GM18502 (cell line): ENCODE results near the gene OR10C1.
"Not testable (repeated sequence)": the region's sequence is repeated elsewhere in the genome, so short reads cannot be mapped to it uniquely, and the experiment has no call there.

Source experiments
- ATAC-seq: cut with Tn5 transposase; IDR thresholded peaks from one replicate; pipeline ENCODE4 v1.9.1; 2021; ENCODE audit warnings: mild to moderate bottlenecking; ENCODE audit not compliant: unreplicated experiment, poor library complexity

Gene OR10C1

DNA sequence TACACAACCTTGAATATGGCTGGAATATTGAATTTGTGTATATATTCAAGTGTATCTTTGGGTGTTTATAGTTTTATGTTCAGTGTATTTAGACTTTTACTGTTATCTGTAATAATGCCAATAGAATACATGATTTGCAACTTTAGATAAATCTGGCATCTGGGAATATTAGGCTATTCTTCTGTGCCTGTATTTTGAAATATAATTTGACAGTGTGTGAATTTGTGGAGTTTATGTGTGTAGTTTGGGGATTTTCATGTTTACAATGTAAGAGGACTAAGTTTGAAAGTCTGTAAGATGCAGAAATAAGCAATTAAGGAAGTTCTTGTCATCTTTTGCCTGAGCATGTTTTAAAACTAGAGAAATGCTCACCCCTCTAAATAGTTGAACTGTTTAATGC, at the start of gene OR10C1:
TSS of gene OR10C1 (plus strand) at position 301 of the 400 bp plus-strand sequence. CDS start 710 bp downstream, outside the sequence.
- no peak for ATAC-seq

DNA sequence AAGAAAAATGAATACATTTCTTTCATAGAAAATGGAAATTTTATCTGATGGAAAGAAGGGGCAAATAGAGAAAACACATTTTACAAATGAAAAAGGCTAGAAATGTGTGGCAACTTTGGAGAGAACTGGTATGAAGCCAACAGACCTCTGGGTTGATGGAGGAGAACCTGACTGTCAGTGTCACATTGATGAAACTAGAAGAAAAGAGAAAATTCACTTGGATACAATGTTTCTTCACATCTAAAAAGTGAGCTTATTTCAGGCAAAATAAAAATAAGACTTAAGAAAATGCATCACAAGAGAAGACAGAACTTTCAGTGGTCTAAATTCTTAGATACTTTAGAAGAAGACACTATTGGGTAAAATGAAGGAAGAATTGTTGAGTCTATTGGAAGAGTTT, 43.8 kb upstream of the OR10C1 start, which contains the start of gene OR12D2:
TSS of gene OR12D2 (plus strand) at position 301 of the 400 bp plus-strand sequence. CDS start 1,069 bp downstream, outside the sequence.
- no peak for ATAC-seq

GRCh38 chr6:29399525-29399924, 39.6 kb upstream of the OR10C1 start:
- no peak for ATAC-seq

DNA sequence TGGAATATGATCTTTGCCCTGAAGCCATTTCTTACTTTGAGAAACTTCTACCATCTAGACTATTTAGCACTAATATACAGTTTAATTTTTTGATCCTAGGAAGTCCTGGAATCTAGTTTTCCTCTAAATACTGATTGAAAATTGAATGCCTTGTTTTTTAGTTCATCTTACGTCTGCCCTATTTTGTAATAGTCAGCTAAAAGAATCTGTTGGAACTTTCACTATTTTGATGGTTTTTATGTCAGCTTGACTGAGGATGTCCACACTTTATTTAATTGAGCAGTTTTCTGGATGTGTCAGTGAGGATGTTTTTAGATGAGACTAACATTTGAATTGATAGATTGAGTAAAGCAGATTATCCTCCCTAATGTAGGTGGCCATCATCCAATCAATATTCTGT, 35.3 kb upstream of the OR10C1 start:
- no peak for ATAC-seq

DNA sequence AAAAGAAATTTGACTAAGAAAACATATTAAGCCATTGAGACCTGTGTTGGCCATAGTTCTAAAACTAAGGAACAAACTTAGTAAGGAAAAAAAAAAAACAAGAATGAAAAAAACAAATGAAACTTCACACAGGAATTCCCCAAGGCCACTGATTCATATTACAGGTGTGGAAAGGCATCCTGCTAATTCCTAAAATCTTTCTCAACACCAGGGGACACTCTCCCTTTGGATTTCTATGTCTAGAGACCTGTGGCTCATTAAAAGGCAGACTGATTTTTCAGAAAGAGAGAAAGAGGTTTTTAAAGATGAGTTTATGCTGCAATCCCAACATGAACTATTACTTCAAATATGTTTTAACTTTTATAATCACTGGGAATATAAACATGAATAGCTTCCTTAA, 24.5 kb upstream of the OR10C1 start, which contains the start of gene OR12D1:
TSS of gene OR12D1 (plus strand) at position 341 of the 400 bp plus-strand sequence.
- no peak for ATAC-seq

GRCh38 chr6:29419516-29419915, 19.6 kb upstream of the OR10C1 start:
- ATAC-seq: no peak

DNA sequence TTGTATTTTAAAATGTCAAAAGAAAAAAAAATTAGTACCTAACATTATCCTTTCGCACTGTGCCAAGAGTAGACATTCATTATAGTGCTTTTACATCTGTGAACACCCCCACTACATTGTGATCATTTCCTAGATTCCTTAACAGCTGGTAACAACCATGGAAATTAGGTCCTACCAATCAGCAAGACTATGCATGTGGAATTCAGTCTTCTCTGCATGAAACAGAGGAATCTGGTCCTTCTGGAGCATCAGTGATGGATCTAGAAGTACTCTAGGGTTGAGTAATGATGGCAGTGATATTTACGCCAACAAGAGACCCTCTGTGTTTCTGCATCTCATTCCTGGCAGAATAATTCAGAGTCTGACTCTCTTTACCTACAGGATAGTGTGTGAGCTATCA, 14.9 kb upstream of the OR10C1 start:
- ATAC-seq: no peak

DNA sequence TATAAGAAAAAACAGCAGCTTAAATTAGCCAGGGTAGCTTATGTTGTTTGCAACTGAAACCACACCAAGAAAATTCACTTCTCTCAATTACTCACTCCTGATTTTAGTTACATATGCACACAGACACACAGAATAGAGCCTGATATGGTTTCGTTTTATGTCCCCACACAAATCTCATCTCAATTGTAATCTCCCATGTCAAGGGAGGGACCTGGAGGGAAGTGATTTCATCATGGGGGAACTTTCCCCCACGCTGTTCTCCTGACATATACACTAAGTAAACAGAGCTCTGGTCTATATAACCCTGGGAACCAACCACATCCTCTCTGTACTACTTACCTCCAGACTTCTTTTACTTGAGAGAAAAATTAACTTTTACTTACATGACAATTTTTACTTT, 14.5 kb upstream of the OR10C1 start:
- no peak for ATAC-seq

GRCh38 chr6:29425075-29425474, 14.0 kb upstream of the OR10C1 start:
- ATAC-seq: no peak

DNA sequence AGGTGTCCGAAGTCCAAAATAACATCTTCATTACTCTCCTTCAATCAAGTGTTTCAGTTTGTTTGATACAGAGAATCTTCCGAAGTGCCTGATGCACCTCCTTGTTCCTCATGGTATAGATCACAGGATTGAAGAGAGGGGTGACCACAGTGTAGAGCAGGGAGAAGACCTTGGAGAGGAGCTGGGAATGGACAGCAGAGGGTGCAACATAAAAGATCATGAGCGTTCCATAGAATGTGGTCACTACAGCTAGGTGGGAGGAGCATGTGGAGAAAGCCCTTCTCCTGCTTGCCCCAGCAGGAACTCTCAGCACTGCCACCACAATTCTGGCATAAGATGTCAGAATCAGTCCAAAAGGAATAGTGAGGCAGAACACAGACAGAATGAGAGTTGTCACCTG, 12.5 kb upstream of the OR10C1 start:
- no peak for ATAC-seq

GRCh38 chr6:29436730-29437129, 2.4 kb upstream of the OR10C1 start:
- ATAC-seq: not testable (repeated sequence)

DNA sequence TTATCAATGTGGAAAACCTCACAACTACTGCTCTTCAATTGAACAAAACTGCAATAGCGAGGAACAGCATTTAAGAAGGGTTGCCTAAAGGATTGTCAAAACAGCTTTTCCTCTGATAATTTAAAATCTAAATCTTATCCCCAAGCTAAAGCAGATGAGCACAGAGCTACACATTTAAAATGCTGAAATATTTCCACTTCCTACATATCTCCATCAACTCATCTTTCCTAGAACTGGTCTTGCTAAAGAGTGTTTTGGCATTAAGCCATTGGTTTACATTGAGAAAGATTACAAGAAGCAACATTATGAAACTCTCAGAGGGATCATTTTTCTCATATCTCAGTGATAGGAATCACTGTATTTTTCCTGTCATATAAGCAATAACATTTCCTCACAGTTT, 3.6 kb downstream of the OR10C1 start:
- ATAC-seq: no peak

DNA sequence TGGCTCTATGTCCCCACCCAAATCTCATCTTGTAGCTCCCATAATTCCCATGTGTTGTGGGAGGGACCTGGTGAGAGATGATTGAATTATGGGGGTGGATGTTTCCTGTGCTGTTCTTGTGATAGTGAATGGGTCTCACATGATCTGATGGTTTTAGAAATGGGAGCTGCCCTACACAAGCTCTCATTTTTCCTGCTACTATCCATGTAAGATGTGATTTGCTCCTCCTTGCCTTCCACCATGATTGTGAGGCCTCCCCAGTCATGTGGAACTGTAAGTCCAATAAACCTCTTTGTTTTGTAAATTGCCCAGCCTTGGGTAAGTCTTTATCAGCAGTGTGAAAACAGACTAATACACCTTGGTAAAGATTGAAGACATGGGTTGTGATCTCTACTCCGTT, 4.9 kb downstream of the OR10C1 start:
- not testable (repeated sequence) for ATAC-seq

DNA sequence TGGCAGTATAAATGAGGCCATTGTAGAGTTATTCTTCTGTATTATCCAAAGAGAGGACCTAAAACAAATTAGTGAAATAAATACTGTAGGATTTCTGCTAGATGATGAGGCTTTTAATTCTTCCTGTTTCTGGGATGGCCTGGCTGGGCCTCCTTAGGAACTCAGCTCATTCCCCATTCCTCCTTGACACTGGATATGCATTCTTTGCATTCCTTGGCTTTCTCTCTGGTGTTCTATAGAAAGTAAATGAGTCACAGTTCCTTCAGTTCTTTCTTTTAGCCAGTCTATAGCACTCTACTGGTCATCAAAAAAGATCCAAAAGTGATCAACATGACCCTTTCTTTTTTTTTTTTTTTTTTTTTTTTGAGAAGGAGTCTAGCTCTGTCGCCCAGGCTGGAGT, 8.6 kb downstream of the OR10C1 start:
- ATAC-seq: no peak

DNA sequence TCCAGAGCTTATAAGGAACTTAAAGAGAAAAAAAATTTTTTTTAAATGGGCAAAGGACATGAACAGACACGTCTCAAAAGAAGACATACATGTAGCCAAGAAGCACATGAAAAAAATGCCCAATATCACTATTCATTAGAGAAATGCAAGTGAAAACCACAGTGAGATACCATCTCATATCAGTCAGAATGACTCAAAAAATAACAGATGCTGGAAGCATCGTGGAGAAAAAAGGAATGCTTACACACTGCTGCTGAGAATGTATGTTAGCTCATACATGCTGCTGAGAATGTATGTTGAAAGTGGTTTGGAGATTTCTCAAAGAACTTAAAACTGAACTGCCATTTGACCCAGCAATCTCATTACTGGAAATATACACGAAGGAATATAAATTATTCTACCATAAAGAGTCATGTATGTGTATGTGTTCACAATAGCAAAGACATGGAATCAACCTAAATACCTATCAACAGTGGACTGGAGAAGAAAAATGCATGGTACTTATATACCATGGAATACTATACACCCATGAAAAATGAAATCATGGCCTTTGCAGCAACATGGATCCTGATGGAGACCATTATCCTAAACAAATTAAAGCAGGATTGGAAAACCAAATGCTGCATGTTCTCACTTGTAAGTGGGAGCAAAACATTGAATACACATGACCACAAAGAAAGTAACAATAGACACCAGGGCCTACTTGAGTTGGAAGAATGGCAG, 12.5 kb downstream of the OR10C1 start:
- no peak for ATAC-seq

DNA sequence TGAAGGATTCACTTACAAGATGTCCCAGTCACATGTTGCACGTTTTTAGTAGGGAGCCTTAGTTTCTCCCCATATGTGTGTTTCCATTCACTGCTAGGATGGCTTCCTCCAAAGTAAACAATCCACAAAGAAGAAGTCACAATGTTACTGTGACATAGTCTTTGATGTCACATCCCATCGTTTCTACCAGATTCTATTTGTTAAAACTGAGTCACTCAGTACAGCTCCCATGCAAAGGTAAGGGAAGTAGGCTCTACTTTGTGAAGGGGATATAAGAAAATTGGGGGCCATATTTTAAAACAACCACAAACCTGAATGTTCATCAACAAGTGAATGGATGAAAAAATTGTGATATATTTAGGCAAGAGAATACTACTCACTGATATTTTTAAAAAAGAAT, 17.9 kb downstream of the OR10C1 start, which contains the start of the genes OR11A1 and OR2H1:
TSS of gene OR11A1 (minus strand) at position 101 of the 400 bp plus-strand sequence. CDS start 29,430 bp downstream, outside the sequence.
TSS of gene OR2H1 (plus strand) at position 185 of the 400 bp plus-strand sequence. CDS start 4,615 bp downstream, outside the sequence.
- ATAC-seq: no peak

GRCh38 chr6:29461021-29461814, 22.1 kb downstream of the OR10C1 start:
- no peak for ATAC-seq

GRCh38 chr6:29462022-29462421, 22.9 kb downstream of the OR10C1 start:
- no peak for ATAC-seq

- ATAC-seq: no peak
These were observed 26.2 kb downstream of the OR10C1 start for GRCh38 chr6:29465279-29465678.

GRCh38 chr6:29465801-29466200, 26.7 kb downstream of the OR10C1 start:
- no peak for ATAC-seq

- no peak for ATAC-seq
These were observed 27.1 kb downstream of the OR10C1 start for GRCh38 chr6:29466241-29466640.
